GM12878 (cell line): ENCODE data around the gene GTPBP3. TPM values are rescaled to one million over a fixed set of nuclear protein-coding genes. Genes with fewer than 3 reads are reported as not detected.

Experiments
- ATAC-seq: fragments of 200-7000 bp; cut with Tn5 transposase; 3 replicates; pipeline ENCODE4 v1.9.1; 2020; ENCODE audit warnings: mild to moderate bottlenecking, moderate library complexity
- BruUV-seq: library from RNA; stranded (reverse); fragments of 400-500 nt; replicated peaks from 2 replicates; lab custom pipeline; 2021; lab: Mats Ljungman, UMichigan
- CTCF ChIA-PET: fragments of 300-600 bp; sonication (Branson Sonifier 250); formaldehyde crosslinking; extraction: SDS; loops from one replicate; lab custom pipeline; 2021; ENCODE audit warnings: inconsistent platforms; lab: Yijun Ruan, JAX
- POLR2A ChIA-PET: fragments of 350-600 bp; formaldehyde crosslinking; extraction: SDS; loops from one replicate; lab custom pipeline; 2021; ENCODE audit warnings: inconsistent platforms; lab: Charles Lee
- RAD21 ChIA-PET: fragments of 300-600 bp; sonication (Branson Sonifier 250); formaldehyde crosslinking; loops from one replicate; lab custom pipeline; 2023; ENCODE audit warnings: antibody characterized with exemption; ENCODE audit not compliant: unreplicated experiment; lab: Charles Lee
- SMC1A ChIA-PET: fragments of 300-600 bp; sonication (Branson Sonifier 250); formaldehyde crosslinking; loops from one replicate; lab custom pipeline; 2023; ENCODE audit not compliant: unreplicated experiment, uncharacterized antibody; lab: Charles Lee
- DNase-seq: peaks from one replicate; pipeline ENCODE4 v3.0.0-alpha.2; 2011; ENCODE audit warnings: low read depth, low spot score
- FAIRE-seq: peaks from 3 replicates; lab custom pipeline; 2011; peaks lifted over from hg19 to GRCh38; lab: Jason Lieb, UNC
- H2AFZ ChIP-seq: 2 replicates; pipeline ENCODE4 v1.6.0; 2011; ENCODE audit warnings: low read depth, low read length, control low read depth; ENCODE audit not compliant: control insufficient read depth
- H3K27ac ChIP-seq: 2 replicates; pipeline ENCODE4 v1.5.1; 2011; ENCODE audit warnings: control low read depth; ENCODE audit not compliant: control insufficient read depth, insufficient read depth
- H3K27me3 ChIP-seq, 2 experiments: replicated peaks in 1 of 2; 2 replicates each; pipeline versions ENCODE4 v1.6.0 to v1.6.1; 2011; ENCODE audit warnings: low read length in 1 of 2; ENCODE audit not compliant: control insufficient read depth in 2 of 2, insufficient read depth in 2 of 2
- H3K36me3 ChIP-seq, 2 experiments: 2 replicates each; pipeline ENCODE4 v1.5.1; 2011; ENCODE audit warnings: low read length in 1 of 2; ENCODE audit not compliant: control insufficient read depth in 2 of 2, insufficient read depth in 2 of 2
- H3K4me1 ChIP-seq: 2 replicates; pipeline ENCODE4 v1.6.1; 2011; ENCODE audit warnings: mild to moderate bottlenecking, low read length, moderate library complexity, mixed read lengths; ENCODE audit not compliant: control insufficient read depth, insufficient read depth
- H3K4me2 ChIP-seq: 2 replicates; pipeline ENCODE4 v1.6.0; 2011; ENCODE audit warnings: control low read depth; ENCODE audit not compliant: control insufficient read depth, insufficient read depth
- H3K4me3 ChIP-seq: fragments of 200-600 bp; sonication (generic); 2 replicates; pipeline ENCODE4 v1.5.1; 2016
- H3K79me2 ChIP-seq: 2 replicates; pipeline ENCODE4 v1.6.0; 2011; ENCODE audit warnings: low read length; ENCODE audit not compliant: control insufficient read depth, insufficient read depth
- H3K9ac ChIP-seq: 2 replicates; pipeline ENCODE4 v1.8.0; 2011; ENCODE audit warnings: low read length, control low read depth, mixed read lengths; ENCODE audit not compliant: control insufficient read depth, insufficient read depth
- H3K9me3 ChIP-seq: replicated peaks from 3 replicates; pipeline ENCODE4 v1.5.1; 2011; ENCODE audit warnings: mild to moderate bottlenecking, low read length; ENCODE audit not compliant: control insufficient read depth, insufficient read depth
- H4K20me1 ChIP-seq: 2 replicates; pipeline ENCODE4 v1.6.0; 2011; ENCODE audit not compliant: control insufficient read depth, insufficient read depth
- ATF7 ChIP-seq: fragments of 450-650 bp; IDR thresholded peaks from 2 replicates; pipeline ENCODE4 v1.6.1; 2016; ENCODE audit warnings: low read depth, mild to moderate bottlenecking
- CBFB ChIP-seq: IDR thresholded peaks from 2 replicates; pipeline ENCODE4 v1.6.1; 2016; ENCODE audit warnings: antibody characterized with exemption, low read depth
- EP300 ChIP-seq, 2 experiments: fragments of 150-350 bp in 1 of 2; IDR thresholded peaks; 2 replicates each; pipeline ENCODE4 v1.6.1; 2011 to 2012; ENCODE audit warnings: low read depth in 2 of 2, low read length in 2 of 2, borderline replicate concordance in 1 of 2, improper control_type of control experiment in 1 of 2, inconsistent platforms in 1 of 2; ENCODE audit not compliant: control insufficient read depth in 1 of 2
- JUNB ChIP-seq: IDR thresholded peaks from 2 replicates; pipeline ENCODE4 v1.6.1; 2016; ENCODE audit warnings: antibody characterized with exemption, mild to moderate bottlenecking
- NR2C1 ChIP-seq: fragments of 450-650 bp; IDR thresholded peaks from 2 replicates; pipeline ENCODE4 v1.6.1; 2017; ENCODE audit warnings: antibody characterized with exemption, mild to moderate bottlenecking, moderate library complexity
- POLR2A ChIP-seq: IDR thresholded peaks from 2 replicates; pipeline ENCODE4 v1.6.1; 2011; ENCODE audit warnings: low read depth, mild to moderate bottlenecking, low read length
- RUNX3 ChIP-seq: IDR thresholded peaks from 2 replicates; pipeline ENCODE4 v1.6.1; 2012; ENCODE audit warnings: low read length, inconsistent platforms
- SPI1 ChIP-seq: IDR thresholded peaks from 2 replicates; pipeline ENCODE4 v1.6.1; 2011; ENCODE audit warnings: low read depth, mild to moderate bottlenecking, low read length, moderate library complexity, borderline replicate concordance; ENCODE audit not compliant: insufficient read depth
- TBL1XR1 ChIP-seq: IDR thresholded peaks from 2 replicates; pipeline ENCODE4 v1.6.1; 2012; ENCODE audit warnings: low read depth, low read length, improper control_type of control experiment
- WRNIP1 ChIP-seq: IDR thresholded peaks from 2 replicates; pipeline ENCODE4 v1.6.1; 2011; ENCODE audit warnings: low read depth, low read length, improper control_type of control experiment, borderline replicate concordance
- YBX1 ChIP-seq: fragments of 450-650 bp; IDR thresholded peaks from 2 replicates; pipeline ENCODE4 v1.6.1; 2016; ENCODE audit warnings: antibody characterized with exemption
- WGBS: methylation state at CpG from one replicate; pipeline ENCODE4 v1.1.6; 2016; ENCODE audit warnings: low lambda C conversion rate; ENCODE audit not compliant: insufficient replicate concordance, insufficient coverage; ENCODE audit errors: missing lambda C conversion rate; 5-methylcytosine and 5-hydroxymethylcytosine counted together
- in situ Hi-C: fragments of 300-500 bp; cut with MboI; formaldehyde crosslinking; loops from 9 replicates; pipeline ENCODE4 v1.14.3; 2018; ENCODE audit warnings: mixed read lengths
- intact Hi-C: fragments of 100-400 bp; cut with micrococcal nuclease; formaldehyde crosslinking; loops from one replicate; pipeline ENCODE4 v1.14.2; 2022; ENCODE audit not compliant: unreplicated experiment
- polyA plus RNA-seq, 11 experiments: library from polyadenylated mRNA; depleted of rRNA in 4 of 11; unstranded in 6 of 11; stranded (reverse) in 5 of 11; fragments of >200 nt; fragmentation: Nextera tagmentation in 4 of 11; fragmentation: Illumina TruSeq in 1 of 11; extraction: Ambion mirVana in 4 of 11; extraction: Trizol in 1 of 11; gene quantifications; 1 replicate in 1 of 11; 2 replicates in 10 of 11; pipeline versions ENCODE4 v1.2.1 to v1.2.3, GENCODE V29; 2011 to 2016; ENCODE audit warnings: inconsistent platforms in 2 of 11, missing spikeins in 2 of 11, low read depth in 1 of 11
- total RNA-seq, 4 experiments: library from RNA; depleted of rRNA in 3 of 4; stranded (reverse); fragments of >200 nt in 3 of 4; fragmentation: Illumina TruSeq in 1 of 4; extraction: Trizol in 1 of 4; gene quantifications; 2 replicates each; pipeline versions ENCODE4 v1.2.1 to v1.2.3, GENCODE V29; 2013 to 2021
- TF ChIP-seq, protein P1 (sequence below): fragments of 450-650 bp; formaldehyde crosslinking; IDR thresholded peaks from 2 replicates; pipeline ENCODE4 v1.4.0; 2020; ENCODE audit warnings: mild to moderate bottlenecking, moderate library complexity

The GTPBP3 gene
- total and polyA plus RNA-seq, 10 of the 15 experiments (the other 5 are each of a cell fraction or from before 2014, with no cell fraction given), result 2.9 to 46.8 (median 15.4) TPM

GRCh38 chr19:17321655-17322489, 15.5 kb upstream of the GTPBP3 start:
- no peak overlapping the region for H3K4me2 ChIP-seq
- H4K20me1 ChIP-seq, result no peaks in the 10 kb centered on the region
- H3K4me3 ChIP-seq, result no peak overlapping the region
- in situ Hi-C loops, result no loop called here
- H3K27ac ChIP-seq, result no peak overlapping the region
- intact Hi-C loops, result no loop called here
- DNase-seq (no peak), FAIRE-seq (no peak), ATAC-seq (no peak)
- RAD21 ChIA-PET, result no interaction called here
- CTCF ChIA-PET, result no interaction called here
- POLR2A ChIA-PET, result interaction anchor here (0.6 to 1.4 kb wide), 2 partner anchors 13 to 57 kb away, joined by 4 to 5 read pairs; partner anchors contain the start of gene DDA1
- H3K79me2 ChIP-seq, result no peaks in the 10 kb centered on the region
- H3K36me3 ChIP-seq, result peaks cover 5 to 12% of the 10 kb centered on the region in 2 experiments; a peak in 3 of 4 replicates
- no peak overlapping the region for H2AFZ ChIP-seq
- H3K27me3 ChIP-seq, result no peaks in the 10 kb centered on the region
- H3K9me3 ChIP-seq, result no peaks in the 10 kb centered on the region
- WGBS, result 64% methylated on average over 18 of the region's 19 CpGs
- no TSS peak for BruUV-seq
- peak; percentile 69; the same call in 1 of the 2 replicates for TF ChIP-seq POLR2A
- no peak for TF ChIP-seq JUNB
- TF ChIP-seq RUNX3, result 0 out of 2 replicates have a peak, but pooled peaks have one; percentile 9
- SMC1A ChIA-PET, result no interaction called here
- no peaks in the 10 kb centered on the region for H3K4me1 ChIP-seq
- H3K9ac ChIP-seq, result no peak overlapping the region

DNA sequence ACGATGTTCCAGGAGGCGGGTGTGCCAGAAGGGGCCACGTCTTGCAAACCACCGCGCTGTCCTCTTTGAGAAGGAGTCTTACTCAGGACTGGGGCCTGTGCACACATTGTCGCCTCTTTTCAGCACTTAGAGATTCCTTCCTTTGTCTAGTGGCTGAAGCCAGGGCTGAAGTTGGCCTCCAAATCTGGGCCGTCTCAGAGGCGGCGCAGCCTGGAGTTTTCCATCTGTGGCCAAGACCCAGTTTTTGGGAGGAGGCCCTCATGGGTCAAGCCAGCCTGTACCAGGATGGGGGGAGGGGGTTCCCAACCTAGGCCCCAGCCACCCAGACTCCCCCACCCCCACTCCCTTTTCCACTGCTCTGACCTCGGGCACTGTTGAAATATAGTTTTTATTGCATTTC, 14.5 kb upstream of the GTPBP3 start:
- ATAC-seq (no peak), DNase-seq (no peak), FAIRE-seq (no peak)
- ChIA-PET SMC1A (no interaction called here), POLR2A (no interaction called here), CTCF (interaction anchor here (0.6 kb wide), 1 partner anchor 473 kb away, joined by 3 read pairs; no protein-coding TSS in a partner anchor), RAD21 (no interaction called here)
- H2AFZ ChIP-seq, result no peak overlapping the region
- H3K4me3 ChIP-seq, result no peak overlapping the region
- H3K4me2 ChIP-seq, result no peak overlapping the region
- no peaks in the 10 kb centered on the region for H3K9me3 ChIP-seq
- no peaks in the 10 kb centered on the region for H3K27me3 ChIP-seq
- H3K9ac ChIP-seq, result no peak overlapping the region
- peaks cover 5 to 12% of the 10 kb centered on the region in 2 experiments; a peak in 3 of 4 replicates for H3K36me3 ChIP-seq
- in situ Hi-C loops (no loop called here), intact Hi-C loops (no loop called here)
- no peak overlapping the region for H3K27ac ChIP-seq
- H3K79me2 ChIP-seq, result no peaks in the 10 kb centered on the region
- WGBS, result 87% methylated on average over 10 of the region's 10 CpGs
- BruUV-seq, result no TSS peak
- no peaks in the 10 kb centered on the region for H3K4me1 ChIP-seq
- H4K20me1 ChIP-seq, result no peaks in the 10 kb centered on the region
- TF ChIP-seq, protein P1, sequence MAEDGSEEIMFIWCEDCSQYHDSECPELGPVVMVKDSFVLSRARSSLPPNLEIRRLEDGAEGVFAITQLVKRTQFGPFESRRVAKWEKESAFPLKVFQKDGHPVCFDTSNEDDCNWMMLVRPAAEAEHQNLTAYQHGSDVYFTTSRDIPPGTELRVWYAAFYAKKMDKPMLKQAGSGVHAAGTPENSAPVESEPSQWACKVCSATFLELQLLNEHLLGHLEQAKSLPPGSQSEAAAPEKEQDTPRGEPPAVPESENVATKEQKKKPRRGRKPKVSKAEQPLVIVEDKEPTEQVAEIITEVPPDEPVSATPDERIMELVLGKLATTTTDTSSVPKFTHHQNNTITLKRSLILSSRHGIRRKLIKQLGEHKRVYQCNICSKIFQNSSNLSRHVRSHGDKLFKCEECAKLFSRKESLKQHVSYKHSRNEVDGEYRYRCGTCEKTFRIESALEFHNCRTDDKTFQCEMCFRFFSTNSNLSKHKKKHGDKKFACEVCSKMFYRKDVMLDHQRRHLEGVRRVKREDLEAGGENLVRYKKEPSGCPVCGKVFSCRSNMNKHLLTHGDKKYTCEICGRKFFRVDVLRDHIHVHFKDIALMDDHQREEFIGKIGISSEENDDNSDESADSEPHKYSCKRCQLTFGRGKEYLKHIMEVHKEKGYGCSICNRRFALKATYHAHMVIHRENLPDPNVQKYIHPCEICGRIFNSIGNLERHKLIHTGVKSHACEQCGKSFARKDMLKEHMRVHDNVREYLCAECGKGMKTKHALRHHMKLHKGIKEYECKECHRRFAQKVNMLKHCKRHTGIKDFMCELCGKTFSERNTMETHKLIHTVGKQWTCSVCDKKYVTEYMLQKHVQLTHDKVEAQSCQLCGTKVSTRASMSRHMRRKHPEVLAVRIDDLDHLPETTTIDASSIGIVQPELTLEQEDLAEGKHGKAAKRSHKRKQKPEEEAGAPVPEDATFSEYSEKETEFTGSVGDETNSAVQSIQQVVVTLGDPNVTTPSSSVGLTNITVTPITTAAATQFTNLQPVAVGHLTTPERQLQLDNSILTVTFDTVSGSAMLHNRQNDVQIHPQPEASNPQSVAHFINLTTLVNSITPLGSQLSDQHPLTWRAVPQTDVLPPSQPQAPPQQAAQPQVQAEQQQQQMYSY (CRISPR knock-in tag), result no peak
- no peak for TF ChIP-seq YBX1
- no peak for TF ChIP-seq TBL1XR1
- no peak for TF ChIP-seq NR2C1
- TF ChIP-seq WRNIP1, result no peak
- no peak for TF ChIP-seq EP300 (IDR thresholded peaks at IDR 0.05; ENCODE audit: borderline replicate concordance in 1 of 2, control insufficient read depth in 1 of 2, low read depth in 2 of 2, low read length in 2 of 2)
- TF ChIP-seq ATF7, result no peak
- TF ChIP-seq SPI1, result no peak
- TF ChIP-seq CBFB, result no peak
